ENCODE data around the gene LDAH. TPM values are rescaled to one million over a fixed set of nuclear protein-coding genes. Genes with fewer than 3 reads are reported as not detected.

The LDAH gene
- total RNA-seq, 6 experiments from 2014 or later: 18.3 to 23.2 (median 20.2) TPM

DNA sequence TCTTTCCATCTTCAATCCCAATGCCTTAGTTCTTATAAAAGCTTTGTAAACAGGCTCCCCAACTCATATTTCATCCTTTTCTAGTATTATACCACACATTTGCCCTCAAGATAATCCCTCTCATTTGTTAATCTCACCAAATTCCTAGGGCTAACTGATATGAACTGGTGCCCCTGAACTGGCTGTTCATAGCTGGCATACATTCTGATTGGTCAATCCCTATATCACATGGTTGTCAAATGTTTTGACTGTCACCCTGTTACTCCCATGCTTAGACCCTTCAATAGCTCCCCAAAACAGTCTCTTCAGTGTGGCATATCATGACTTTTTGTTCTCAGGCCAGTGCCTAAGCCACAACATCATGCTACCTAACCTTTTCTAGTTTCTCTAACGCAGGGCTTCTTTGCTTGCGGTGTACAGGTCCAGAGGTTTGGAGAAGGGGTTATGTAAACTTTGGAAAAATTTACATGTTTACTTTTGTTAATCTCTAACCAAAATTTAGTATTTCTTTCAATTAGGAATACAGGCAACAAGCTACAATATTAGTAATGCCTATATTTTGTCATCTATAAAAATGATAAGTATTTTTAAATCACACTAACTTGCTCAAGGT is 125.5 kb downstream of the LDAH start:
- Mint-ChIP-seq H3K36me3 (ENCODE audit: low read depth) (peaks cover 4% of the 10 kb centered on the region; the same call in 1 of the 2 replicates), H3K27me3 (ENCODE audit: insufficient read depth) (no peaks in the 10 kb centered on the region), H3K4me3 (no peak overlapping the region), H3K4me1 (ENCODE audit: low read depth) (peaks cover 28% of the 10 kb centered on the region), H3K9me3 (no peaks in the 10 kb centered on the region), H3K27ac (no peak overlapping the region)
- no peak for DNase-seq
- TF ChIP-seq, protein P1, sequence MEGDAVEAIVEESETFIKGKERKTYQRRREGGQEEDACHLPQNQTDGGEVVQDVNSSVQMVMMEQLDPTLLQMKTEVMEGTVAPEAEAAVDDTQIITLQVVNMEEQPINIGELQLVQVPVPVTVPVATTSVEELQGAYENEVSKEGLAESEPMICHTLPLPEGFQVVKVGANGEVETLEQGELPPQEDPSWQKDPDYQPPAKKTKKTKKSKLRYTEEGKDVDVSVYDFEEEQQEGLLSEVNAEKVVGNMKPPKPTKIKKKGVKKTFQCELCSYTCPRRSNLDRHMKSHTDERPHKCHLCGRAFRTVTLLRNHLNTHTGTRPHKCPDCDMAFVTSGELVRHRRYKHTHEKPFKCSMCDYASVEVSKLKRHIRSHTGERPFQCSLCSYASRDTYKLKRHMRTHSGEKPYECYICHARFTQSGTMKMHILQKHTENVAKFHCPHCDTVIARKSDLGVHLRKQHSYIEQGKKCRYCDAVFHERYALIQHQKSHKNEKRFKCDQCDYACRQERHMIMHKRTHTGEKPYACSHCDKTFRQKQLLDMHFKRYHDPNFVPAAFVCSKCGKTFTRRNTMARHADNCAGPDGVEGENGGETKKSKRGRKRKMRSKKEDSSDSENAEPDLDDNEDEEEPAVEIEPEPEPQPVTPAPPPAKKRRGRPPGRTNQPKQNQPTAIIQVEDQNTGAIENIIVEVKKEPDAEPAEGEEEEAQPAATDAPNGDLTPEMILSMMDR (IDR thresholded peaks at IDR 0.05): no peak

DNA sequence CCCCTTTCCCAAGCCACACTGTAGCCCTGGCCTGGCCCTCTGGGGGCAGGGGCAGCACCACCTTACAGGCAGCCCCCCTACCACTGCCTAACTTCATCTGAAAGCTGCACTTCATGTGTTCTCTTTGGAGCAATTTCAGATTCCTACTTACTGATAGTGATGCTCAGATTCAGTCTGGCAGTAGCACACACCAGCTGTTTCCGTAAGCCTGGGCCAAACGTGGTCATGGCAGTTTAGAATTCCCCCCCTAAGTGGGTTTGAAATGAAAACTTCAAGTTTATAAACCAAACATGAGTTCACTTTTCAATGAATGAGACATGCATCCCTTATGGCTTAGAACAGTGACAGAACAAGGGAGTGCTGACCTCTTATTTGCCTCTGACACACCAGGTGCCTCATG is 126.5 kb downstream of the LDAH start:
- no peak overlapping the region for H3K4me3 Mint-ChIP-seq
- peaks cover 2% of the 10 kb centered on the region; the same call in 1 of the 2 replicates for H3K36me3 Mint-ChIP-seq (ENCODE audit: low read depth)
- H3K27me3 Mint-ChIP-seq (ENCODE audit: insufficient read depth): no peaks in the 10 kb centered on the region
- H3K9me3 Mint-ChIP-seq: no peaks in the 10 kb centered on the region
- no peak overlapping the region for H3K27ac Mint-ChIP-seq
- DNase-seq: no peak
- TF ChIP-seq, protein P1 (IDR thresholded peaks at IDR 0.05): no peak
- H3K4me1 Mint-ChIP-seq (ENCODE audit: low read depth): peaks cover 17% of the 10 kb centered on the region

DNA sequence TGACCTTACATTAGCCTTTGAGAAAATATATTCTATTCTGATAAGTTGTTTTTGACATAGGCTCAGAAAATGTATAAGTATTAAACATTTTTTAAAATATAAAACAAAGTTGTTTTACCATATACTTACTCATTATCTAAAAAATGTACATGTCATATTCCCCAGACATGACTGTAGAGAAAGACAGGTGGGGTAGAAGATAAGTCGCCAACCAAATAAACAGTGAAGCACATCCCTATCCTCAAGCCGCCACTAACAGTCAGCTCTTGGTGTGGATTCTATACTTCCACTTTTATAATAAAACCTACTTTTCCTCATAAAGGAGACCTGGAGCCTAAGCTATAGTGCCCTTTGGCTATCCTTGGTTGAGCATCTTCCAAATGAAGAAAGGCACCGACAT is 129.6 kb downstream of the LDAH start:
- TF ChIP-seq, protein P1 (IDR thresholded peaks at IDR 0.05): no peak
- H3K36me3 Mint-ChIP-seq (ENCODE audit: low read depth): peaks cover 7% of the 10 kb centered on the region
- no peaks in the 10 kb centered on the region for H3K27me3 Mint-ChIP-seq (ENCODE audit: insufficient read depth)
- DNase-seq: no peak
- H3K27ac Mint-ChIP-seq: no peak overlapping the region
- no peaks in the 10 kb centered on the region for H3K4me1 Mint-ChIP-seq (ENCODE audit: low read depth)
- no peak overlapping the region for H3K4me3 Mint-ChIP-seq
- H3K9me3 Mint-ChIP-seq: no peaks in the 10 kb centered on the region

DNA sequence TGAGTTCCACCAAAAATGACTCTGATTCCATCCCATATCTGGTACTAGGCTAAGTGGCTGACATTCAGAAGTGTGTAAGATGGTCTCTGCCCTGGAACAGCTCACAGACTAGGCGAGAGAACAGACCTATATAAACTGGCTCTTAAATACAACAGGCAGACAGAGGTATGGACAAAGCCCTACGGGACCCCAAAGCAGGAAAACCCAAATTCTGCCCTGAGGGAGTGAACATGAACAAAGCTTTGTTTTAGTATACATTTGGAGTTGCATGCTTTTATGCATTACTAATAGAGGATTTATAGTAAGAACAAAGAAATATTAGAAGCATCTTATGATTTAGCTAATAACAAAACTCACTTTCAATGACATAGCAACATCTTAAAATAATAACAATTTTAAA is 130.8 kb downstream of the LDAH start:
- TF ChIP-seq, protein P1 (IDR thresholded peaks at IDR 0.05): no peak
- H3K4me3 Mint-ChIP-seq: no peak overlapping the region
- H3K27ac Mint-ChIP-seq: no peak overlapping the region
- DNase-seq: no peak
- H3K36me3 Mint-ChIP-seq (ENCODE audit: low read depth): peaks cover 10% of the 10 kb centered on the region
- H3K9me3 Mint-ChIP-seq: no peaks in the 10 kb centered on the region
- H3K4me1 Mint-ChIP-seq (ENCODE audit: low read depth): no peaks in the 10 kb centered on the region; the same call in 1 of the 2 replicates
- no peaks in the 10 kb centered on the region for H3K27me3 Mint-ChIP-seq (ENCODE audit: insufficient read depth)

DNA sequence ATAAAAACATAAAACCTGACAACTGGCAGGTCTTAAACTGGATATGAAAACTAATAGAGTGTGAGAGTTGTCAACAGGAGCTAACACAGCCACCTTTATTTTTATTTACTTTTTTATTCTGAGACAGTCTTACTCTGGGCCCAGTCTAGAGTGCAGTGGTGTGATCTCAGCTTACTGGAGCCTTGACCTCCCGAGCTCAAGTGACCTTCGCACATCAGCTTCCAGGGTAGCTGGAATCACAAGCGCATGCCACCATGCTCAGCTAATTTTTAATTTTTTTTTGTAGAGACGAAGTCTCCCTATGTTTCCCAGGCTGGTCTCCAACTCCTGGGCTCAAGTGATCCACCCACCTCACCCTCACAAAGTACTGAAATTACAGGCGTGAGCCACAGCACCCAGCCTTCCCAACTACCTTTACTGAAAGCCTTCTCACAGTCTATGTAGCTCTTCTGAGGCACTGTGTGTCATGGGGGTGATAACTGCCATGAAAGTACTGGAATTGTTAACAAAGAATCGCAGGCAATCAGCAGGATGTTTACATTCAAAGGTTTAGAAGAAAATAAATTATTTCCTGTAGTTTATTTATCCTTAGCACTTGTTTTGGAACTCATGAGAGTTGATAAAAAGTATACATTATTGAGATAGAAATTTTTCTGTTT is 131.7 kb downstream of the LDAH start:
- TF ChIP-seq, protein P1 (IDR thresholded peaks at IDR 0.05): no peak
- Mint-ChIP-seq H3K27me3 (ENCODE audit: insufficient read depth) (no peaks in the 10 kb centered on the region), H3K36me3 (ENCODE audit: low read depth) (peaks cover 19% of the 10 kb centered on the region), H3K4me3 (no peak overlapping the region), H3K27ac (no peak overlapping the region), H3K9me3 (no peaks in the 10 kb centered on the region), H3K4me1 (ENCODE audit: low read depth) (no peaks in the 10 kb centered on the region; the same call in 1 of the 2 replicates)
- no peak for DNase-seq
